Suprapubic skin (tissue), 4 donors: ENCODE data around the gene PSMG1. TPM values are rescaled to one million over a fixed set of nuclear protein-coding genes. Genes with fewer than 3 reads are reported as not detected.
"Not testable (repeated sequence)": the region's sequence is repeated elsewhere in the genome, so short reads cannot be mapped to it uniquely, and the experiment has no call there.

ENCODE experiments used
- DNase-seq, 2 donors: peaks; one replicate each; pipeline ENCODE4 v3.0.0-alpha.2; 2019; ENCODE audit warnings: low spot score in 2 of 2
- H3K27ac ChIP-seq: fragments of 200-600 bp; sonication (generic); one replicate; pipeline ENCODE4 v1.5.1; 2019
- H3K27me3 ChIP-seq: fragments of 200-600 bp; sonication (generic); one replicate; pipeline ENCODE4 v1.5.1; 2019
- H3K36me3 ChIP-seq: fragments of 200-600 bp; sonication (generic); one replicate; pipeline ENCODE4 v1.5.1; 2019
- H3K4me1 ChIP-seq: fragments of 200-600 bp; sonication (generic); one replicate; pipeline ENCODE4 v1.5.1; 2019
- H3K4me3 ChIP-seq: fragments of 200-600 bp; sonication (generic); one replicate; pipeline ENCODE4 v1.5.1; 2019; ENCODE audit warnings: mild to moderate bottlenecking
- H3K9me3 ChIP-seq: fragments of 200-600 bp; sonication (generic); one replicate; pipeline ENCODE4 v1.5.1; 2019
- CTCF ChIP-seq, 2 donors: fragments of 200-600 bp in 1 of 2; fragments of 450-650 bp in 1 of 2; sonication (generic) in 1 of 2; IDR thresholded peaks; one replicate each; pipeline ENCODE4 v1.5.1; 2016 to 2019; ENCODE audit warnings: antibody characterized with exemption in 2 of 2, mild to moderate bottlenecking in 1 of 2, moderate library complexity in 1 of 2
- EP300 ChIP-seq: sonication (generic); formaldehyde crosslinking; IDR thresholded peaks from one replicate; pipeline ENCODE4 v1.6.1; 2017; ENCODE audit warnings: antibody characterized with exemption
- POLR2A ChIP-seq, 2 donors: fragments of 450-650 bp; IDR thresholded peaks; one replicate each; pipeline ENCODE4 v1.6.1; 2017; ENCODE audit warnings: antibody characterized with exemption in 2 of 2, mild to moderate bottlenecking in 2 of 2, moderate library complexity in 2 of 2
- POLR2AphosphoS5 ChIP-seq, 3 donors: sonication (generic); formaldehyde crosslinking; IDR thresholded peaks; one replicate each; pipeline ENCODE4 v1.6.1; 2017; ENCODE audit warnings: antibody characterized with exemption in 3 of 3
- WGBS: methylation state at CpG from one replicate; pipeline ENCODE4 v1.1.5; 2018; 5-methylcytosine and 5-hydroxymethylcytosine counted together
- total RNA-seq, 4 donors: library from RNA; depleted of rRNA; stranded (reverse); fragments of >200 nt; gene quantifications; one replicate each; pipeline ENCODE4 v1.1.0, GENCODE V29; 2016

The PSMG1 gene
- total RNA-seq, 4 donors from 2014 or later = 22.5 to 33.4 (median 28.1) TPM

GRCh38 chr21:39142972-39143371 is 40.3 kb downstream of the PSMG1 start:
- Histone ChIP-seq H3K27ac (no peak overlapping the region), H3K4me3 (no peak overlapping the region), H3K4me1 (peaks cover 6% of the 10 kb centered on the region), H3K9me3 (no peaks in the 10 kb centered on the region), H3K27me3 (no peaks in the 10 kb centered on the region), H3K36me3 (no peaks in the 10 kb centered on the region)
- DNase-seq = no peak
- WGBS = 91% methylated on average over 3 of the region's 3 CpGs
- TF ChIP-seq POLR2A (IDR thresholded peaks at IDR 0.05) (no peak), POLR2AphosphoS5 (IDR thresholded peaks at IDR 0.05) (no peak), EP300 (no peak), CTCF (IDR thresholded peaks at IDR 0.05) (no peak)

- 78% methylated on average over 3 of the region's 3 CpGs for WGBS
- Histone ChIP-seq H3K27me3 (no peaks in the 10 kb centered on the region), H3K9me3 (no peaks in the 10 kb centered on the region), H3K36me3 (no peaks in the 10 kb centered on the region), H3K27ac (no peak overlapping the region), H3K4me3 (no peak overlapping the region), H3K4me1 (peaks cover 21% of the 10 kb centered on the region)
- TF ChIP-seq POLR2A (IDR thresholded peaks at IDR 0.05) (no peak), CTCF (IDR thresholded peaks at IDR 0.05) (no peak)
- no peak for DNase-seq
Observed at GRCh38 chr21:39141502-39141901, 41.7 kb downstream of the PSMG1 start.

DNA sequence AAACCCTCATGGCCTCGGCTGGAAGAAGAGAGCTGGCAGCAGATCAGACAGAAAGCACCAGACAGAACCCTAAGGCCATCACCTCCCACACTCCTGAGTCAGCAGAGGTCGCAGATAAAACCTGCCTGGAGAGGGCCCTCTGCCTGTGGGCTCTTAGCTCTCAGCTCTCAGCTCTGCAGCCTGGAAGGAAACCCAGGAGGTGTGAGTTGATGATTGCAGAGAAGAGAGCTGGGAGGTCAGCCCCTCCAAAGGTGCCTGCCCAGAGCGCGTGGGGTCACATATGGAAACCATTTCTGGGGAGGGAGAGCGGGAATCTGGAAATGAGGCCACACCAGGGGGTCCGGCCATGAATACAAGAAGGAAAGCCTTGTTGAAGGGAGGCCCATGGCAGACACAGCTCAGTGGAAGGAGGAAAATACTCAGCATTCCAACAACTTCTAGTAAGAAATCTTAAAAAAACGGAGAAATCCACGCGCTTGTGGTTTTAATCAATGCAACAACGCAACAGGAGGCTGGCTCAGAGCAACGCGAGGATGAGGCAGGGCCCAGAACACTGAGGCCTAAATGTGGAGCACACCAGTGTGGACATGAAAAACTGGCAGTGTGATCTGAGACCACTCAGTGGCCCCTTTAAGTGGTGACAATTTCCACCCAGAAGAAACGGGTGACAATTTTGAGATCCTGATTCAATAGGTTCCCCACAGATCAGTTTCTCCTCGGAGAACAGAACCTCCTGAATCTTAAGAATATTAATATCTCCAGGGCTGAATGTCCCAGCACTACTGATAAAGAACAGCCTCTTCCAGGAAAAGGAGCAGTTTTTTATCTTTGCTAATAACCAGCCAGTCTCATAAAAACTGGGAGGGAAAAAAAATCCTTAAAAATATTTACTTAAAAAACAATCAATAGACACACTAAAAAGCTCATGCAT is 45.7 kb downstream of the PSMG1 start:
- Histone ChIP-seq H3K27me3 (no peaks in the 10 kb centered on the region), H3K4me1 (peaks cover 22% of the 10 kb centered on the region), H3K9me3 (no peaks in the 10 kb centered on the region), H3K27ac (no peak overlapping the region), H3K4me3 (no peak overlapping the region), H3K36me3 (no peaks in the 10 kb centered on the region)
- TF ChIP-seq POLR2A (IDR thresholded peaks at IDR 0.05) (no peak), CTCF (IDR thresholded peaks at IDR 0.05) (no peak), POLR2AphosphoS5 (IDR thresholded peaks at IDR 0.05) (no peak), EP300 (no peak)
- WGBS = 66% methylated on average over 14 of the region's 14 CpGs
- no peak for DNase-seq

DNA sequence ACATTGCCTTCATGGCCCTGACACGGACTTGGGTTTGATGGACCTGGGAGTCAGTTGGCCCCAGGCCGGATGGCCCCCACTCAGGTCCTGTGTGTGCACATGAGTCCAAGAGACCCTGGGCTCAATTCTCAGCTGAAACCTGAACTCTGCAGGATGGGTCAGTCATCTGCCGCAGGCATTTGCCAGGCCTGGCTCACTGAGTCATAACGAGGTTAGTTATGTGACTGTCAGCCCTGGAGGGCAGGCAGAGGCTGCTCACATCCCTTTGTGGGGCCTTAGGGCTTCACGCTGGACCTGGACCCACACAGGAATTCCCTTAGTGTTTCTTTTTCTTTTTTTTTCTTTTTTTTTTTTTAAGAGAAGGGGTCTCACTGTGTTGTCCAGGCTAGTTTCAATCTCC is 46.5 kb downstream of the PSMG1 start:
- DNase-seq = no peak
- TF ChIP-seq POLR2AphosphoS5 (IDR thresholded peaks at IDR 0.05) = no peak
- TF ChIP-seq EP300 = no peak
- no peak for TF ChIP-seq CTCF (IDR thresholded peaks at IDR 0.05)
- TF ChIP-seq POLR2A (IDR thresholded peaks at IDR 0.05) = no peak
- Histone ChIP-seq H3K27me3 (no peaks in the 10 kb centered on the region), H3K27ac (no peak overlapping the region), H3K9me3 (no peaks in the 10 kb centered on the region), H3K4me3 (no peak overlapping the region), H3K4me1 (peaks cover 22% of the 10 kb centered on the region), H3K36me3 (no peaks in the 10 kb centered on the region)
- 87% methylated on average over 4 of the region's 5 CpGs for WGBS

GRCh38 chr21:39136138-39136537 is 47.1 kb downstream of the PSMG1 start:
- H3K4me3 ChIP-seq, H3K27ac ChIP-seq, DNase-seq, H3K27me3 ChIP-seq, H3K9me3 ChIP-seq, H3K36me3 ChIP-seq: not testable (repeated sequence)
- WGBS = 79% methylated on average over 8 of the region's 8 CpGs
- peaks cover 22% of the 10 kb centered on the region for H3K4me1 ChIP-seq
- TF ChIP-seq CTCF (IDR thresholded peaks at IDR 0.05) = peak in 1 of 2 donors; percentile 29
